SK-N-DZ (cell line): ENCODE measurements around the gene AMN.

Experiments
- DNase-seq: peaks from one replicate; pipeline ENCODE4 v3.0.0-alpha.2; 2015; ENCODE audit warnings: low spot score

Gene AMN

GRCh38 chr14:102943979-102944378 lies 21.5 kb downstream of the AMN start:
- DNase-seq = no peak

GRCh38 chr14:102944448-102945330 lies 22.2 kb downstream of the AMN start:
- no peak for DNase-seq

GRCh38 chr14:102945346-102946130 lies 23.1 kb downstream of the AMN start:
- no peak for DNase-seq

- no peak for DNase-seq
Measured at GRCh38 chr14:102947321-102948103, 25.0 kb downstream of the AMN start.

GRCh38 chr14:102948698-102949061 lies 26.2 kb downstream of the AMN start:
- DNase-seq = no peak

- DNase-seq = no peak
Measured at GRCh38 chr14:102949062-102949800, 26.8 kb downstream of the AMN start.

GRCh38 chr14:102949801-102950451 lies 27.5 kb downstream of the AMN start:
- DNase-seq = no peak

- no peak for DNase-seq
Measured at GRCh38 chr14:102951034-102951433, 28.6 kb downstream of the AMN start.

GRCh38 chr14:102951799-102952198 lies 29.3 kb downstream of the AMN start:
- no peak for DNase-seq

GRCh38 chr14:102952276-102952675 lies 29.8 kb downstream of the AMN start:
- DNase-seq = no peak

- no peak for DNase-seq
Measured at GRCh38 chr14:102953100-102953499, 30.6 kb downstream of the AMN start.

GRCh38 chr14:102954081-102954789 lies 31.8 kb downstream of the AMN start:
- DNase-seq = no peak

GRCh38 chr14:102955636-102956408 lies 33.4 kb downstream of the AMN start:
- no peak for DNase-seq

GRCh38 chr14:102957222-102957621 lies 34.8 kb downstream of the AMN start:
- DNase-seq = peak; percentile 18

GRCh38 chr14:102958461-102958860 lies 36.0 kb downstream of the AMN start:
- DNase-seq = no peak

GRCh38 chr14:102962111-102962627 lies 39.7 kb downstream of the AMN start:
- DNase-seq = no peak

- no peak for DNase-seq
Measured at GRCh38 chr14:102964152-102964730, 41.8 kb downstream of the AMN start.

GRCh38 chr14:102965282-102965681 lies 42.8 kb downstream of the AMN start:
- no peak for DNase-seq
